Loucy (cell line): Measurements from ENCODE around the gene DUSP12.

Experiments used
- H2AFZ ChIP-seq: fragments of 200-600 bp; sonication (generic); 2 replicates; pipeline ENCODE4 v1.6.0; 2016; ENCODE audit warnings: antibody characterized with exemption, mild to moderate bottlenecking, low read length, moderate library complexity
- H3F3A ChIP-seq: fragments of 200-600 bp; 2 replicates; pipeline ENCODE4 v1.6.0; 2016; ENCODE audit warnings: antibody characterized with exemption, low read depth, mild to moderate bottlenecking
- H3K27me3 ChIP-seq: fragments of 200-600 bp; sonication (generic); 2 replicates; pipeline ENCODE4 v1.6.1; 2014; ENCODE audit warnings: low read length, mild to moderate bottlenecking; ENCODE audit not compliant: insufficient read depth, poor library complexity, severe bottlenecking
- H3K36me3 ChIP-seq: fragments of 200-600 bp; sonication (generic); 2 replicates; pipeline ENCODE4 v1.6.1; 2016; ENCODE audit warnings: low read length; ENCODE audit not compliant: insufficient read depth
- H3K4me1 ChIP-seq: fragments of 200-600 bp; sonication (generic); 2 replicates; pipeline ENCODE4 v1.5.1; 2014; ENCODE audit warnings: low read length, mild to moderate bottlenecking; ENCODE audit not compliant: insufficient read depth, poor library complexity, severe bottlenecking
- H3K4me2 ChIP-seq: fragments of 200-600 bp; sonication (generic); 2 replicates; pipeline ENCODE4 v1.6.0; 2014; ENCODE audit warnings: antibody characterized with exemption, low read length, low read depth, mild to moderate bottlenecking; ENCODE audit not compliant: poor library complexity, severe bottlenecking
- H3K4me3 ChIP-seq: fragments of 200-600 bp; sonication (generic); 2 replicates; pipeline ENCODE4 v1.5.1; 2014; ENCODE audit warnings: low read length, mild to moderate bottlenecking, mixed read lengths; ENCODE audit not compliant: poor library complexity, severe bottlenecking
- H3K79me2 ChIP-seq: fragments of 200-600 bp; sonication (generic); 2 replicates; pipeline ENCODE4 v1.6.1; 2014; ENCODE audit warnings: low read length; ENCODE audit not compliant: insufficient read depth
- H3K9ac ChIP-seq: fragments of 200-600 bp; sonication (generic); 2 replicates; pipeline ENCODE4 v1.6.0; 2014; ENCODE audit warnings: mild to moderate bottlenecking, low read depth, low read length, moderate library complexity; ENCODE audit not compliant: poor library complexity, severe bottlenecking
- H3K9me2 ChIP-seq: fragments of 200-600 bp; sonication (generic); replicated peaks from 2 replicates; pipeline ENCODE4 v1.6.1; 2016; ENCODE audit warnings: low read depth, low read length, mixed read lengths
- H3K9me3 ChIP-seq: fragments of 200-600 bp; sonication (generic); 2 replicates; pipeline ENCODE4 v1.6.1; 2014; ENCODE audit warnings: mild to moderate bottlenecking, antibody characterized with exemption, low read length, low read depth; ENCODE audit not compliant: insufficient read depth
- H4K20me1 ChIP-seq: fragments of 200-600 bp; sonication (generic); 2 replicates; pipeline ENCODE4 v1.6.0; 2014; ENCODE audit warnings: antibody characterized with exemption, low read length, mild to moderate bottlenecking; ENCODE audit not compliant: insufficient read depth, poor library complexity, severe bottlenecking
- EZH2phosphoT487 ChIP-seq: fragments of 200-600 bp; IDR thresholded peaks from 2 replicates; pipeline ENCODE4 v1.6.1; 2018; ENCODE audit warnings: antibody characterized with exemption, mild to moderate bottlenecking, moderate library complexity, borderline replicate concordance
- TF ChIP-seq, protein P1 (sequence below): fragments of 200-600 bp; sonication (generic); conservative IDR thresholded peaks from 2 replicates; pipeline ENCODE4 v1.5.1; 2014; ENCODE audit warnings: mild to moderate bottlenecking, antibody characterized with exemption, low read length

The DUSP12 gene

DNA sequence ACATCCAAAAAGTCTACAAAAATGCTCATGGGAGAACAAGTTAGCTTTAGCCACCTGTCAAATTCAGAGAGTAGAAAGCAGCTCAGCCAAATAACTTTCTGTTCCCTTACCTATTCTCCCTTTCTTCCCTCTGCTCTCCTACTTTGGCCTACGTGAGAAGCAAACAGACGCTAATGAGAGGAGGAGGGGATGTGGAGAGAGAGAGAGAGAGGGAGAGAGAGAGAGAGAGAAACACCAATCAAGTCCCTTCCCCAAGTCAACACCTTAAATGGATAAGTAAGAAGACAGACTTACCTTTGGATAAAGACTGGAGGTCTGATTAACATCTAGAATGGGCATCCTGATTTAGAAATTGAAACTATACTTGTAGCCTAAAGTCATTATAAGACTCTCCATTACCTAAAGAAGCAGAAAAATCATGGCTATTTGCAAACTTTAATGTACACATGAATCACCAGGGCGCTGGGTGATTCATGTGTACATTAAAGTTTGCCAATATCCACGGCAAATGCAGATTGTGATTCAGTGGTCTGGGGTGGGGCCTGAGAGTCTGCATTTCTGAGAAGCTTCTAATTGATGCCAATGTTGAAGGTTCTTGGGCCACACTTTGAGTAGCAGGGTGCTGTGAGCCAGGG, 13.1 kb upstream of the DUSP12 start:
- Histone ChIP-seq H3K9ac (no peak overlapping the region), H3K79me2 (no peaks in the 10 kb centered on the region), H2AFZ (no peak overlapping the region; the same call in 1 of the 2 replicates), H3K27me3 (no peaks in the 10 kb centered on the region), H3K9me3 (no peaks in the 10 kb centered on the region), H3K36me3 (no peaks in the 10 kb centered on the region), H3K9me2 (no peaks in the 10 kb centered on the region), H3F3A (no peaks in the 10 kb centered on the region), H3K4me3 (no peak overlapping the region), H4K20me1 (no peaks in the 10 kb centered on the region), H3K4me1 (peaks cover 10% of the 10 kb centered on the region), H3K4me2 (no peak overlapping the region)
- no peak for TF ChIP-seq EZH2phosphoT487
- TF ChIP-seq, protein P1, sequence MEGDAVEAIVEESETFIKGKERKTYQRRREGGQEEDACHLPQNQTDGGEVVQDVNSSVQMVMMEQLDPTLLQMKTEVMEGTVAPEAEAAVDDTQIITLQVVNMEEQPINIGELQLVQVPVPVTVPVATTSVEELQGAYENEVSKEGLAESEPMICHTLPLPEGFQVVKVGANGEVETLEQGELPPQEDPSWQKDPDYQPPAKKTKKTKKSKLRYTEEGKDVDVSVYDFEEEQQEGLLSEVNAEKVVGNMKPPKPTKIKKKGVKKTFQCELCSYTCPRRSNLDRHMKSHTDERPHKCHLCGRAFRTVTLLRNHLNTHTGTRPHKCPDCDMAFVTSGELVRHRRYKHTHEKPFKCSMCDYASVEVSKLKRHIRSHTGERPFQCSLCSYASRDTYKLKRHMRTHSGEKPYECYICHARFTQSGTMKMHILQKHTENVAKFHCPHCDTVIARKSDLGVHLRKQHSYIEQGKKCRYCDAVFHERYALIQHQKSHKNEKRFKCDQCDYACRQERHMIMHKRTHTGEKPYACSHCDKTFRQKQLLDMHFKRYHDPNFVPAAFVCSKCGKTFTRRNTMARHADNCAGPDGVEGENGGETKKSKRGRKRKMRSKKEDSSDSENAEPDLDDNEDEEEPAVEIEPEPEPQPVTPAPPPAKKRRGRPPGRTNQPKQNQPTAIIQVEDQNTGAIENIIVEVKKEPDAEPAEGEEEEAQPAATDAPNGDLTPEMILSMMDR, result no peak

DNA sequence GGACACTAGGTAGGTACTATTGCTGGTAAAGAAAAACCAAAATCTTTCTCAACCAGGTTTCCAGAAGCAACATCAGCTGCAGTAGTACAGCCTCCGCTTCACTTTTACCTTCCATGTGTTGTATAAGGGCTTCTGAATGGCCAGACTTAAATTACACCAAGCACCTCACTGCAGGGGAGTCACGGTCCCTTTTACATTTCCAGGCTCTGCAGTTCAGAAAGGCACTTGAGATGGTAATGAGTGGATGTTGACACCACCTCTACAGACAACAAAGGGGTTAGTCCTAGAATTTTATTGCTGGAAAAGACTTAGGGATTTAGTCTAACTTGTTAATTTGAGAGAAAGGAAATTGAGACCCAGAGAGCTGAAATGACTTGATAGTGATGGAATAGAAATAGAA, 12.0 kb upstream of the DUSP12 start:
- Histone ChIP-seq H3K4me1 (peaks cover 10% of the 10 kb centered on the region), H3K79me2 (no peaks in the 10 kb centered on the region), H3F3A (no peaks in the 10 kb centered on the region), H2AFZ (no peak overlapping the region), H4K20me1 (no peaks in the 10 kb centered on the region), H3K27me3 (no peaks in the 10 kb centered on the region), H3K4me3 (no peak overlapping the region), H3K9ac (no peak overlapping the region), H3K9me3 (no peaks in the 10 kb centered on the region), H3K4me2 (no peak overlapping the region), H3K9me2 (no peaks in the 10 kb centered on the region), H3K36me3 (no peaks in the 10 kb centered on the region)
- TF ChIP-seq EZH2phosphoT487, result no peak
- TF ChIP-seq, protein P1, result no peak

DNA sequence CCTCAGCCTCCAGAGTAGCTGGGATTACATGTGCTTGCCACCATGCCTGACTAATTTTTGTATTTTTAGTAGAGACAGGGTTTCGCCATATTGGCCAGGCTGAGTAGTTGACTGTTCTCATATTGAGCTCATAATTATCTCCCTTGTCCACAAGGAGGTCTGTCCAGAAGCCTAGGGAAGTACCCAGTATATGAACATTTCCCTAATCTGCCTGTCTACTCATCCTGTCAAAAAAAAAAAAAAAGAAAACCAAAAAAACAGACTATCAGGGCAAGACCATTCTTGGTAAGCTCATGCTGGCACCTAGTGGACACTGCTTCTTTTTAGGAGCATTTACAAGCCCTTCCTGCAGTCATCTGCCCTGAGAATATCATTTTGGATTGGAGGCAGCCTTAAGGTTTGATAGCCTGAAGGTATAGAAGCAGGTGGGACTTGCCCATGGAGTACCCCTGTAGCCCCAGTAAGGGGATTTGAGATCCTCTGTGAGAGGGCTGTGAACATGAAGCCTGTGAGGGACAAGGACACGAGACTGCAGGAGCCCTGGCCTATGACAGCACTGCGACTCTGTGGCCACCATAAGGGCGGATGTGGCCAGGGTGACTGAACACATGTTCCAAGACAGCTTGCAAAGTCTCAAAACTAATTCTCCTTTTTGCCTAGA, 10.8 kb upstream of the DUSP12 start:
- Histone ChIP-seq H3K9me3 (no peaks in the 10 kb centered on the region), H3K4me1 (peaks cover 3% of the 10 kb centered on the region), H2AFZ (no peak overlapping the region), H3F3A (no peaks in the 10 kb centered on the region), H3K4me2 (no peak overlapping the region), H3K27me3 (no peaks in the 10 kb centered on the region), H3K36me3 (no peaks in the 10 kb centered on the region), H3K9me2 (no peaks in the 10 kb centered on the region), H3K9ac (no peak overlapping the region), H3K4me3 (no peak overlapping the region), H4K20me1 (no peaks in the 10 kb centered on the region), H3K79me2 (no peaks in the 10 kb centered on the region)
- TF ChIP-seq, protein P1, result peak; percentile 76
- no peak for TF ChIP-seq EZH2phosphoT487
